NCI-H69 (cell line): ENCODE results near the gene UGT1A6.

Experiments
- DNase-seq: peaks from one replicate; lab custom pipeline; 2025; lab: John Stamatoyannopoulos, UW

Gene UGT1A6

DNA sequence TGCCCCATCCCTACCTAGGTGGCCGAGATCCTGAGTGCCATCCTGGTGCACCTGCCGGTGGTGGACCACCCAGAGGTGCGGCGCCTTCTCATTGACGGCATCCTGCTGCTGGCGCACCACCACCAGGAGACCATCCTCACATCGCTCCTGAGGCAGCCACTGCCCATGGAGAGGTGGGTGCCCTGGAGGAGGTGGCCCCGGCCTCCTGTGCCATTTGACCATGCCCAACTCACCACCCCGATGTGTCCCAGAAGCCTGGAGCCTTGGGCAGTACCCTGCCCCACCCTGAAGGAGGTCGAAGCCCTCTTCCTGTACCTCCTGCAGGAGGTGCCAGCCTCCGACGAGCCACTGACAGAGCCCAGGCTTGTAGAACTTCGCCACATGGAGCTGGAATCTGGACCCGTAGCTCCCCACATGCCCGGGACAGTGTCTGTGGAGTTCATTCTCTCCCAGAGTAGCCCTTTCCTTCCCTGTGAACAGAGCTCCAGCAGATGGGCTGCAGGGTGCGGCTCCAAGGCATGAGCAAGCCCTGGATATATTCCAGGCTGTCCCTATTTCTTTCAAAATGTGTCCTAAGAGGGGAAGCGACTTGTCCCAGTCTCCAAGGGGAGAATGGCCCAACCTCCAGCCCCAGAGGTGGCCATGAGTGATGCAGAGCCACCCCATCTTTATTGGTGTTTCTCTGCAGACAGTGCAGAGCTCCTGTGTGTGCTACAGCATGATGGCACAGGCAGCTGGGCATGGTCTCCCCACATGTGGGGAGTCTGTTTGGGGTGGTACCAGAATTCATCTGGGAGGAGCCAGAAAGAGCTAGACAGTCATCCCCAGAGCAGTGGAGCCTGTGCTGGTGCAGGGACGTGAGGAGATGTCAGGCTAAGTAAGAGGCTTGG is 127.4 kb downstream of the UGT1A6 start:
- no peak for DNase-seq

DNA sequence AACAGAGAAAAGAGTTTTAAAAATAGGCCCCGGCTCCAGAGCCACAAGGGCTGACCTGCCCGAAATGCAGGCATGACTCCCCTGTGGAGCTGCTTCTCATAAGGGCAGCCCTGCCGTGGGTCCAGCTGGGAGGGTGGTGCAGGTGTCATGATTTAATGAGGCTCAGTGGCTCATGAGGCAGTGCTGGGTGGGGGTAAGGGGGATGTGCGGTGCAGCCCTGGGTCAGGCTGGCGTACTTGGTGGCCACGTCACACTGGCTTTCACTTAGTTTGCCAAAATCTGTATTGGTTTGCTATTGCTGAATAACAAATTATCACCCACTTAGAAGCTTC is 128.1 kb downstream of the UGT1A6 start:
- DNase-seq, result no peak

DNA sequence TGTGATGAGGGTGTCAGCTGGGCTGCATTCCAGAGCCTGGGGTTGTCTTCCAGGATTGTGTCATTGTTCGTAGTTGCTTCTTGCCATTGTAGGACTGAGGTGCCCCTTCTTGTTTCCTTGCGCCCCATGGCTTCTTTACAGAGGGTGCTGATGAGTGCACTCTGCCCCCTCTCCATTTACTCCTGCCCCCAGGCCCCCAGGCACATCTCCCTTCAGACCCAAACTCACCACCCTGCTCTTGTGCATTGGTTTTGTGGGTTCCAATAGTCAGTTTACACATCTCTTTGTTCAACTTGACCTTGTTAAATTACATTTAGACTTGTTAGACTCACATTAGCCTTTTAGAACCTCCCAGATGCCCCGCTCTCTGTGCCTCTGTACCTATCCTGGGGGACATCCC is 128.5 kb downstream of the UGT1A6 start:
- DNase-seq, result no peak

DNA sequence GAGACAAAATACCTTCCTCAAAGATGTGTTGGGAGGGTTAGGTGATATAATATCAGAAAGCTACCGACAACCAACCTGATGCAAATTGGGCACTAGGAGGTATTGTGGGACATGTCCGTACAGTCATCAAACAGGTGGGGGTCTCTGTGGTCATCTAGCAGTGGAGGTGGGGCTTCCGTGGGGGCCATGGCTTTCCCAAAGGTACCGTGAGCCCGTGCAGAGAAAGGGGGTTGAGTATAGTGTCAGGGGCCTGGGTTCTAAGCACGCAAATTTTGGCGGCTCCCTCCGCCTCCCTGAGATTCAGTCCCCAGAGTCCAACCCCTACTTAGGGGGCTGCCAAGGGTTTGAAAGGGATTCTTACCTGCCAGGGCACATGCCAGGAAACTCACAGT is 129.0 kb downstream of the UGT1A6 start:
- no peak for DNase-seq

DNA sequence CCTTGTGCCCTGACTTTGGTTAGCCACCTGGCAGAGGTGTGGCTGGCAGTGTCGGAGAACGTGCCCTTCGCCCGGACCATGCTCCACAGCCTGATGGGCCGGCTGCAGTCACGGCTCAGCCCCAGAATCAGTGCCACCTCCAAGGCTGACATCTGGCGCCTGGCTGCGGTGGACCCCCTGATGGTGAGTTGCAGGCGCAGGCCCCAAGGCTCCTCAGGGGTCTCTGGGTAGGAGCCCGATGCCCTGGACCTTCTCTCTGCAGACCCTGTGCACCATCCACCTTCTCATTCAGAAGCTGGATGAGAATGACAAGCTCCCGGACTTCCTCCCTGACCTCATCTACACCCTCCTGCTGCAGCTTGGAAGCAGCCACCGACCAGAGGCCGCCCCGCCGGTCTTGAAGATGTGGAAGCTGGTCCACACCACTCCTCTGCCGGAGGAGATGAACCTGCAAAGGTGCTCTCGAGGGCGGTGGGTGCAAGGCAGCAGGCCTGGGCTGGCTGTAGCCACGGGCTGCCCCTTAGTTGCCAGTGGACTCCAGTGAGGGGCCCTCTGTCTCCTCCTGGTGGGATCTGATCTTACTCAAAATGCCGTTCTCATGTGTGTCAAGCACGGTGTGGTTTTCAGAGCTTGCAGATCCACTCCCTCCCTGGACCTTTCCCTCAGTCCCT is 129.5 kb downstream of the UGT1A6 start:
- no peak for DNase-seq
